ENCODE measurements around the gene NCS1. TPM values are rescaled to one million over a fixed set of nuclear protein-coding genes. Genes with fewer than 3 reads are reported as not detected.
A peak's percentile ranks its signal among the peaks of the same experiment; 100 is the strongest.

NCS1 gene
- total RNA-seq, 2 donors from 2014 or later = 3.8 to 21.3 TPM

- no peak overlapping the region for H3K4me3 ChIP-seq
- no peak for DNase-seq
- H3K9me3 ChIP-seq = no peaks in the 10 kb centered on the region
- no peak for TF ChIP-seq CTCF (IDR thresholded peaks at IDR 0.05)
- H3K27ac ChIP-seq = no peak overlapping the region
- no peaks in the 10 kb centered on the region for H3K4me1 ChIP-seq
- no peaks in the 10 kb centered on the region for H3K36me3 ChIP-seq
- intact Hi-C loops (cut with DNase I) = no loop called here
- H3K9ac ChIP-seq (ENCODE audit: low read depth in 2 of 2, low read length in 2 of 2) = no peak overlapping the region
- H3K27me3 ChIP-seq = peaks cover 32% of the 10 kb centered on the region
Measured at GRCh38 chr9:130262061-130262745, 90.0 kb downstream of the NCS1 start.

- H3K27ac ChIP-seq = no peak overlapping the region
- intact Hi-C loops (cut with DNase I) = no loop called here
Measured at GRCh38 chr9:130262771-130263170, 90.6 kb downstream of the NCS1 start.

GRCh38 chr9:130263601-130264413 is 91.6 kb downstream of the NCS1 start:
- H3K9me3 ChIP-seq = no peaks in the 10 kb centered on the region
- H3K27me3 ChIP-seq = peaks cover 36% of the 10 kb centered on the region
- intact Hi-C loops (cut with DNase I) = no loop called here
- H3K27ac ChIP-seq = no peak overlapping the region
- no peaks in the 10 kb centered on the region for H3K4me1 ChIP-seq
- TF ChIP-seq CTCF (IDR thresholded peaks at IDR 0.05) = no peak
- no peak overlapping the region for H3K4me3 ChIP-seq
- H3K9ac ChIP-seq (ENCODE audit: low read depth in 2 of 2, low read length in 2 of 2) = peak overlapping the region in 1 of 2 donors; percentile 19
- H3K36me3 ChIP-seq = no peaks in the 10 kb centered on the region
- DNase-seq = no peak

More at GRCh38 chr9:130262771-130263170, 90.6 kb downstream of the NCS1 start:
- Histone ChIP-seq H3K4me3 (no peak overlapping the region), H3K36me3 (no peaks in the 10 kb centered on the region), H3K4me1 (no peaks in the 10 kb centered on the region), H3K27me3 (peaks cover 35% of the 10 kb centered on the region), H3K9me3 (no peaks in the 10 kb centered on the region), H3K9ac (ENCODE audit: low read depth in 2 of 2, low read length in 2 of 2) (no peak overlapping the region)
- no peak for DNase-seq
- TF ChIP-seq CTCF (IDR thresholded peaks at IDR 0.05) = no peak

GRCh38 chr9:130264414-130265350 is 92.5 kb downstream of the NCS1 start:
- Histone ChIP-seq H3K36me3 (no peaks in the 10 kb centered on the region), H3K27me3 (peaks cover 36% of the 10 kb centered on the region), H3K4me1 (no peaks in the 10 kb centered on the region), H3K9me3 (no peaks in the 10 kb centered on the region), H3K9ac (ENCODE audit: low read depth in 2 of 2, low read length in 2 of 2) (peak overlapping the region in 1 of 2 donors; percentile 19), H3K4me3 (no peak overlapping the region), H3K27ac (no peak overlapping the region)
- no peak for TF ChIP-seq CTCF (IDR thresholded peaks at IDR 0.05)
- intact Hi-C loops (cut with DNase I) = no loop called here
- no peak for DNase-seq

Data from colonic mucosa (tissue), 4 donors.